HG02678 (cell line): ENCODE measurements around the gene SUN3.

Experiments
- ATAC-seq: cut with Tn5 transposase; IDR thresholded peaks from one replicate; pipeline ENCODE4 v1.9.1; 2021; ENCODE audit warnings: mild to moderate bottlenecking, moderate library complexity; ENCODE audit not compliant: unreplicated experiment

SUN3 gene, protein sequence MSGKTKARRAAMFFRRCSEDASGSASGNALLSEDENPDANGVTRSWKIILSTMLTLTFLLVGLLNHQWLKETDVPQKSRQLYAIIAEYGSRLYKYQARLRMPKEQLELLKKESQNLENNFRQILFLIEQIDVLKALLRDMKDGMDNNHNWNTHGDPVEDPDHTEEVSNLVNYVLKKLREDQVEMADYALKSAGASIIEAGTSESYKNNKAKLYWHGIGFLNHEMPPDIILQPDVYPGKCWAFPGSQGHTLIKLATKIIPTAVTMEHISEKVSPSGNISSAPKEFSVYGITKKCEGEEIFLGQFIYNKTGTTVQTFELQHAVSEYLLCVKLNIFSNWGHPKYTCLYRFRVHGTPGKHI

DNA sequence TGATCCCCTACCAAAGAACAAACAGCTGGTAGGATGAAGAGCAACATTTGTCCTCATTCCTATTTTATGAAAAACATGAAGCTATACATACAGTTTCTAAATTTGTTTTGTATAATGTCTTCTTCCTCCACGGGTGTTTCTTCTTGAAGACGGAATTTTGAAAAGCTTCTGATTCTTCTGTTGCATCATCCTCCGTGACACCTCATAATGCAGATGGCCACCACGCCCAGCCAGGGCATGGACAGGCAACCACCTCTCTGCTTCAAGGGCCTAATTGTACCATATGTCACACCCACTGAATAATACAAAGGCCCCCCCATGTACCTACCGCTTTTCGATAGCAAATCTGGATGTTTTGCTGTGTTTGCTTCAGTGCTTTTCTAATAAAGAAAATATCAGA lies at the start of gene SUN3:
TSS of gene SUN3 (minus strand) at position 170 of the 400 bp plus-strand sequence. CDS start at position 1, 169 bp downstream.
- no peak for ATAC-seq

DNA sequence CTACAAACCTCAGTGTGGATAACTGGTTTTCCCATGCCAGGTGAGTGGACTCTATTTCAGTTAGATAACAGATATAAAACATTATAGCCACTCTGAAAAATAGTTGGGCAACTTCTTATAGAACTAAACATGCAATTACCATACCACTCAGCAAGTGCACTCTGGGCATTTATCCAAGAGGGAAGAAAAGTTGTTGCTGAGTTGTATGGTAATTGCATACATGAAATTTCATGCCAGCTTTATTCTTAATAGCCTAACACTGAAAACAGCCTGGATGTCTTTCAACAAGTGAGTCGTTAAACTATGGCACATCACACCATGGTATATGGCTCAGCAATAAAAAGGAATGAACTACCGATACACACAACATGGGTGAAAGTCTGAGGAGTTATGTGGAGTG lies 49.6 kb upstream of the SUN3 start:
- no peak for ATAC-seq

DNA sequence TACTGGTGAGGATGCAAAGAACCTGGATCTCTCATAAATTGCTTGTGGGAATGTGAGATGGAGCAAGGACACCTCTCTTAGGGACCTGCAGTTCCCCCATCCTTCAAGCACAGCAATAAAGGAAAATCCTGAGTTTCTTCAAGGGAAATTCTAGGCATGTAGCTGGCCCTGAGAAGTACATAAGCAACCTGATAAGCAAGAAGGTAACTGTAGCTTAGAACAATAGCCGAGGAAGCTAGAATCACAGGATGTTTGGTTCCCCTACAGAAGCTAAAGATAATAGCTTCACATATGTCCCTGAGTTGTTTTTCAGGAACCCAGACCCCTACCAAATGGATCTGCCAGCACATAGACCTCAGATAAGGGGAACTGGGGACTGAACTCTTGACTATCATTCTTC lies 48.5 kb upstream of the SUN3 start:
- no peak for ATAC-seq

DNA sequence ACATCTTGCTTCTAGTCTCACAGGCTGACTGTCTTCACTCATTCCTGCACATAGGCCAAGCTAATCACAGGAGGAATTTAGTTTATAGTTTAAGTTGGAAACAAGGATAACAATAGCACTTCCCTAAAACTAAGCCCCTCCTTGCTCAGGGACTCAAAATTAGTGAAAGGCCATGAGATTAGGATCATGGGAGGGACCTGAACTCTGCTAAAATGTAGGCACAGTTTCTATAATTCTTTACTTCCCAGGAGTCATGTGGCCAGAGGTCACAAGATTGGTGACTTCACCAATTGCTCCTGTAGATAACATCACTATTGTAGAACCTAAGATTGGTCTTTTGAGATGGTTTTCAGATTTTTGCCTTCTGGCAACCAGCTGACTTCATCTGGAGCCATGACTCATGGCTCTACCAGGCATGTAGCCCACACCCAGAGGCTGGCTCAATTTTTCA lies 45.3 kb upstream of the SUN3 start:
- ATAC-seq: no peak

DNA sequence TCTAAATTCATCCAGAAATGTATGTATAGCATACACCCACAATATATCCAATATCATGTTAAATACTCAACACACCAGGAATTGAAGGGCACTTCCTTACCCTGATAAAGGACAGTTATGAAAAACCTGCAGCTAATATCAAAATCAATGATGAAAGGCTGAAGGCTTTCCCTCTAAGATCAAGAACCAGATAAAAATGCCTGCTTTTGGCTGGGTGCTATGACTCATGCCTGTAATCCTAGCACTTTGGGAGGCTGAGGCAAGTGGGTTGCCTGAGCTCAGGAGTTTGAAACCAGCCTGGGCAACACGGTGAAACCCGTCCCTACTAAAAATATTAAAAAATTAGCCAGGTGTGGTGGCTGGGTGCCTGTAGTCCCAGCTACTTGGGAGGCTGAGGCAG lies 38.6 kb upstream of the SUN3 start:
- ATAC-seq: no peak

- no peak for ATAC-seq
These were observed 35.1 kb upstream of the SUN3 start for GRCh38 chr7:48063985-48064384.

DNA sequence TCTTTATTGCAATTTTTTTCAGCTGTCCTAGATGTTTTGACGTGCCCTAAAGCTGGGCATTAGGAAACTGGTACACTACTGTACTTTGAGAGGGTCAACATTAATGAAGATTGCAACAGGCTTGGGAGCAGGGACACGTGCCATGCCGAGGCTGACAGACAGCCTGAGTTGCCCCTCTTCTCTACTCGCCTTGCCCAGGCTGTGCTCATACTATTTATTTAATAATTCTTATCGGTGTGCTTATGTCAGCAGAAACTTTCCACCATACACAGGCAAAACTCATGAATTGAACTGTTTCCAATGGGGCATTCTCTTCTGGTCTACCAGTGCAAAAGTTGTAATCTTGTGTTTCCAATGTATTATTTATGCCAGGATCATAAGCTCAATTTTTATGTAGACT lies 30.8 kb upstream of the SUN3 start:
- ATAC-seq: no peak

DNA sequence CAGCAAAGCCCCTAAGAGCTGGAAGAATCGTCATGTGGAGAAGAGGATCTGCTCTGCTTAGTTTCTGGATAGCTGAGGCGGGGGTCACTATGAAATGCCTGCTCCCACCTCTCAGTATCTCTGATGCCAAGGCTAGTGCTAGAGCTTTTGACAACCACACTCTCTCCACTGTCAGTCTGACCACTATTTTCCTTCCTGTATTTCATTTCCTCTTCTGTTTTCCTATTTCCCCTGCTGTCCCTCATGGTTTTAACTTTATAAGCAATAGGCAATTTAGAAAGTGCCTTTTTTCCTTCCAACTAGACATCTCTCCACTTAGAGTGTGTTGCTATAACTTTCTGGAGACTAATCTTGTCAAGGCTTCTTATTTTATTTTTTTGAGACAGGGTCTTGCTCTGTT lies 30.1 kb upstream of the SUN3 start:
- no peak for ATAC-seq

DNA sequence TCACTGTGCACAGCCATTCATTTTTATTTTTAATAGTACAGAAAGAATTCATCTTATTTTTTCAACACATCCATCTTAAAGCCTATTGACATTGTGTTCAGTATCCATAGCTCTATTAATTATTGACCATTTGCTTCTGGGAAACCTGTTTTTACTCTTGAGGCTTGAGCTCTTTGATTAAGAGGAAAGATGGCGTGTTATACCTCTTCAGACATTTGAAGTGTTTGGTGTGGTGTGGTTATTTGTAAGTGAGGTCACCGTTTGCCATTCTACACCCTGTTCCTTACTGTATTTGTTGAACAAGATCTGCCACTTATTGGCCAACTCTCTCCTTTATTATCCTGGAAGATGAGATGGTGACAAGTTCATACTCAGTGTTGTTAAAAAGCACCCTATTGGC lies 24.8 kb upstream of the SUN3 start:
- ATAC-seq: no peak

DNA sequence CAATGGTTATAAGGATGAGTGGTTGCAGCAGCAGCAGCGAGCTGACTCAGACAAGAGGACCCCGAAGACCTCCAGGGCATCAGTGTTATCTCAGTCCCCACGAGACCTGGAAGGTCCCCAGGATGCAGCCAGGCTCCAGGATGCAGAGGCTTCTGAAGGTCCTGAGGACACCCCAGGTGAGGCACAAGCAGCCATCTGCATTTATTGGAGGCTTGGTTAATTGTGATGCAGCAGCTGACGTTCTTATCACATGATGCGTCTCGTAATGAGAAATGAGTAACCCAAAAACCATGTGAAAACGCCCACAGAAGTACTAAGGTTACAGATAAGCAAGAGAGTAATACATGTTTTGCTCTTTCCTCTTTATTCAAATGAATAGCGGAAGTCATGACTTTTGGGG lies 23.8 kb upstream of the SUN3 start:
- no peak for ATAC-seq

- no peak for ATAC-seq
These were observed 20.9 kb upstream of the SUN3 start for GRCh38 chr7:48049850-48050249.

GRCh38 chr7:48048113-48048512 lies 19.2 kb upstream of the SUN3 start:
- ATAC-seq: no peak

- peak; percentile 44 for ATAC-seq
These were observed 17.6 kb upstream of the SUN3 start for GRCh38 chr7:48046458-48046857.

DNA sequence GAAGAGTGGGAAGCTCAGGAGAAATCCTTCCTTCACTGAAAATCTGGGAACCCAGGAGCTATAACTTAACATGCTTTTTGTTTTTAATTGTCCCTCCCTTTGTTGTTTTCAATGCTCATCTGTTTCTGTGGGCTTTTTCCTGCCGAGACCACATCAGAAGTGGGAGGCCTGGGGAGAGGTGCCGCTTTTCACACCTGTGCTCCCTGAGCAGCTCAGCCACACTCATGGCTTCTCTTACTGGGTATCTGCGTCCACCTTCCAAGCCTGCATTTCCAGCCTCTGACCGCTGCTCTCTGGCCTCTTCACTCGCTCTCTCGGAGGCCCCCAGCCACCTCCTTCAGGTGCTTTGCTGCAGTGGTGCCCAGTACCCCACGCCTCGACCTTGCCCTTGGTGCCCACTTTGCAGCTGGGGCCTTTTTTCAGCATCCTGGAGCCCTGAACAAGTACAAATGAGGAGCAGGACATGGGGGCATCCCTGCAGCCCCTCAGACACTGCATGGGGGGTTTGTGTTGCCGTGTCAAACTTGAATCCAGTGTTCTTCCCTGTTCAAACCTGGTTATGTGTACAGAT lies 16.4 kb upstream of the SUN3 start:
- no peak for ATAC-seq

DNA sequence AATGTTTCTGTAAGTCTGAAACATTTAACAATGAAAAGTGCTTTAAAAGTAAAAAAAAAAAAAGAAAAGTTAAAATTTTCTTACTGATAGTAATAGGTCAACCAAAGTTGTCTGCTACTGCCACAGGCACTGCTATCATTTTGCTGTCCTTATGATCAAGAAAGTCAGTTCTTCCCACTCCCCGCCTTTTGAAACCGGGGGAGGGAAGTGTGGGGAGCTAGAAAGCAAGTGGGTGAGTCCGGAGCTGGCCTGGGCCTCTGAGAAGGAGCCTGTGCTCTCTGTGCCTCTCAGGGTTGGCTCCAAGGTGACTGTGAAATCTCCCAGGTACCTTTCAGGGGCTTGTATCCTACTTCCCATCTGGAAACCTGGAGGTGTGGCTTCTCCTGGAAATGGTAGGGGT lies 13.7 kb upstream of the SUN3 start:
- no peak for ATAC-seq

- ATAC-seq: no peak
These were observed 13.3 kb upstream of the SUN3 start for GRCh38 chr7:48042216-48042615.

- no peak for ATAC-seq
These were observed 12.7 kb upstream of the SUN3 start for GRCh38 chr7:48041653-48041970.

DNA sequence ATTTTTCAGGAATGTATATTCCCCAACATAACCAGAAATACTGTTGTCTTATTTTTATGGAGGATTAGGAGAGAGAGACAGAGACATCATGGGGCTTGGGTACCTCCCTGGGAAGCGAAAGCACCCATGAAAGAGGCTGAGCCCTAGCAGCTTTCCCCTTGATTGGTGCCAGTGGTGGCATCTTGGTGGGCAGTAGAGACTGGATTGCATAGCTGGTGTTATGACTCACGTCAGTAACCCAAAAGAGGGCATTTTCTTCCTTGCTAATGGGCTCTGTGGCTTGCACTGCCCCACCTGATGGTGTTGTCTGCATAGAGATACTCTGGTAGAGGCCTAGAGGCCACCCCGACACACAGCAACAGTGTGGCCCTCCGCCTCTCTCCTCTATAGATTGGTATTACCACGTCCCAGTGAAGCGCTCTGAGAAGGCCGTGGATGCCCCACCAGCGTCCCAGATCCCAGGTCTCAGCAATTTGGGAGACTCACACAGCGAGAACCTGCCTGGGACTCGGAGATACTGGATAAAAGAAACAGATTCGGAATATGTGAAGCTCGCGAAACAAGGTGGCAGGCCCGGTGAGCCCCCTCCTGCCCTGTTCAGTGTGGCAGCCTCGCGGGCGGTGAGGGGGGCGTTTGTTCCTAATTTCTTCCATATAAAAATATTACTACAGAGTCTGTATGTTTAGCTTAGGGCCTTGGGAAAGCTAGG lies 12.2 kb upstream of the SUN3 start:
- ATAC-seq: no peak

DNA sequence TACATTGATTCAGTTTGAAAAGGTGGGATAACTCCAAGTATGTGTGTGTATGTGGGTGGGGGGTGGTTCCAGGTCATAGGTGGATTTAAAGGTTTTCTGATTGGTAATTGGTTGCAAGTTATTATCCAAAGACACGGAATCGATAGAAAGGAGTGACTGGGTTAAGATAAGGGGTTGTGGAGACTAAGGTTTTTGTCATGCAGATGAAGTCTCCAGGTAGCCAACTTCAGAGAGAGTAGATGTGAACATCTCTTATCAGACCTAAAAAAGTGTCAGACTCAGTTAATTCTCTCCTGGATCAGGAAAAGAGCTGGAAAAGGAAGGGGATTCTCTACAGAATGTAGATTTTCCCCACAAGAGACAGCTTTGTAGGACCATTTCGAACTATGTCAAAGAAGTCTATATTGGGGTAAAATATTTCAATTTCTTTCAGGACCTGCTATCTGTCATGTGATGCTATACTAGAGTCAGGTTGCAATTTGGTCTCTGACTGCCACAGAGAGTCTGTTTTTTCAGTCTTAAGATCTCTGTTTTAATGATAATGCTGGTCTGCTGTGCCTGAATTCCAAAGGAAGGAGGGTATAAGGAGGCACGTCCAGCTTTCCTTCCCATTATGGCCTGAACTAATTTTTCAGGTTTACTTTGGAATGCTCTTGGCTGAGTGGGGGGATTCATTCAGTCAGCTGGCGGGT lies 10.1 kb upstream of the SUN3 start:
- ATAC-seq: no peak

DNA sequence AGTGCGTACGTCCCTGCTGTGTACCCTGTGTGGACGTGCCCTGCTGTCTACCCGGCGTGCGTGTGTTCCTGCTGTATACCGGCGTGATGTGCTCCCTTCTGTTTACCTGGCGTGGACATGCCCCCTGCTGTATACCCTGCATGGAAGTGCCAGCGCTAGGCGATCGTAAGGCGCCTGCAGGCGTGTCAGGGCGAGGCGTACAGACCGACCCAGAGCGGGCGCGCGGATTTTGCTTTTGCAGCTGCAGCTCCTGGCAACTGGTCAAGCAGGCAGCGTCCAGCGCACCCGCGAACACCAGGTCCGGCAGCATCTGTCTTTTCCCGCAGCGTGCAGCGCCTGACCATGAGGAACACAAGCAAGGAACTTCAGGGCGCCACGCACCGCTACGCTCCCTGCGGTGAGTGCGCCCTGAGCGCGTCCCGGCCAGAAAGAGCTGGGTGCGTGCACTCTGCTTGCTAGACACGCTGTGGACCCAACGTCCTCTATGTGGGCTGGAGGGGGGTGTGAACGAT lies 7.1 kb upstream of the SUN3 start:
- peak; percentile 3 for ATAC-seq

DNA sequence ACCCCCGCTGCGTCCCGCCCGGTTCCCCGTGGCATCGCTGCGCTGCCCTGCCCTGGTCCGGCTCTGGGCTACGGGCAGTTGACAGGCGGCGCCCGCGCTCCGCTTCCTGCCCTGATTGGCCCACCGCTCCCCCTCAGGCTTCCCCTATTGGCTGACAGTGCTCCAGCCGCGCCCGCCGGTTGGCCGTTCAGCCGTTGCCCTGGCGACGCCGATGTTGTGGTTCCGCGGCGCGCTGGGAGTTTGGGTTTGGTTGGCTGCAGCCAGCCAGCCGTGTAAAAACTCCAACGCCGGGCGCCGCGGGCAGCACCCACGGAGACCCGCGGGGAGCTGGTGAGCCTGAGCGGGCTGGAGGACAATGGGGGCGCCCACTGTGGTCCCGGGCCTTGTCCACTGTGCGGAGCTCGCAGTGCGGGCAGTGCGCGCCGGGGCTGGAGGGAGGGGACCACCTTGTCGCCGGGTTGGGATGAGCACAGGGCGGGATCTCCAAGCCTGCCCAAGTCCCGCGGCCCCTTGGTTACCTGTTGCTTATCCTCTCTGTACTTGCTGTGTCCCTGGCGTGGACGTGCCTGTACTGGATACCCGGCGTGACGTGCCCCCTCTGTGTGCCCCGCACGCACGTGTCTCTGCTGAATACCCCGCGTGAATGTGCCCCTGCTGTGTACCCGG lies 6.5 kb upstream of the SUN3 start, which contains the start of gene C7orf57:
TSS of gene C7orf57 (plus strand) at position 243 of the 666 bp plus-strand sequence. CDS start 766 bp downstream, outside the sequence.
- ATAC-seq: peak; percentile 100
